Ishikawa (cell line): ENCODE data around the gene RFNG.

Source experiments
- CEBPB ChIP-seq: IDR thresholded peaks from 2 replicates; pipeline ENCODE4 v1.6.1; 2012
- CREB1 ChIP-seq: IDR thresholded peaks from 2 replicates; pipeline ENCODE4 v1.6.1; 2012; ENCODE audit warnings: low read depth
- EP300 ChIP-seq: IDR thresholded peaks from 2 replicates; pipeline ENCODE4 v1.6.1; 2012; ENCODE audit warnings: borderline replicate concordance
- MAX ChIP-seq: IDR thresholded peaks from 2 replicates; pipeline ENCODE4 v1.6.1; 2012
- NFIC ChIP-seq: IDR thresholded peaks from 2 replicates; pipeline ENCODE4 v1.6.1; 2012
- RAD21 ChIP-seq: IDR thresholded peaks from 2 replicates; pipeline ENCODE4 v1.6.1; 2012; ENCODE audit warnings: low read depth
- REST ChIP-seq: IDR thresholded peaks from 2 replicates; pipeline ENCODE4 v1.6.1; 2012; ENCODE audit warnings: low read depth, mild to moderate bottlenecking
- TAF1 ChIP-seq: IDR thresholded peaks from 2 replicates; pipeline ENCODE4 v1.6.1; 2012; ENCODE audit warnings: low read depth, mild to moderate bottlenecking
- TCF12 ChIP-seq: IDR thresholded peaks from 2 replicates; pipeline ENCODE4 v1.6.1; 2012; ENCODE audit warnings: low read depth
- TEAD4 ChIP-seq: IDR thresholded peaks from 2 replicates; pipeline ENCODE4 v1.6.1; 2012
- YY1 ChIP-seq: IDR thresholded peaks from 2 replicates; pipeline ENCODE4 v1.6.1; 2012; ENCODE audit warnings: low read depth
- ZBTB7A ChIP-seq: IDR thresholded peaks from 2 replicates; pipeline ENCODE4 v1.6.1; 2012; ENCODE audit warnings: low read depth

GRCh38 chr17:82029391-82029790 is 22.2 kb downstream of the RFNG start:
- TF ChIP-seq EP300 (no peak), CEBPB (no peak), CREB1 (no peak), TEAD4 (no peak), REST (no peak), NFIC (no peak), YY1 (no peak), TCF12 (no peak), RAD21 (no peak), TAF1 (no peak), MAX (no peak), ZBTB7A (no peak)
